ENCODE results near the gene FKBP1B. TPM values are rescaled to one million over a fixed set of nuclear protein-coding genes. Genes with fewer than 3 reads are reported as not detected.

Gene FKBP1B
- total RNA-seq, 1 experiment from 2014 or later, result 11.8 TPM

DNA sequence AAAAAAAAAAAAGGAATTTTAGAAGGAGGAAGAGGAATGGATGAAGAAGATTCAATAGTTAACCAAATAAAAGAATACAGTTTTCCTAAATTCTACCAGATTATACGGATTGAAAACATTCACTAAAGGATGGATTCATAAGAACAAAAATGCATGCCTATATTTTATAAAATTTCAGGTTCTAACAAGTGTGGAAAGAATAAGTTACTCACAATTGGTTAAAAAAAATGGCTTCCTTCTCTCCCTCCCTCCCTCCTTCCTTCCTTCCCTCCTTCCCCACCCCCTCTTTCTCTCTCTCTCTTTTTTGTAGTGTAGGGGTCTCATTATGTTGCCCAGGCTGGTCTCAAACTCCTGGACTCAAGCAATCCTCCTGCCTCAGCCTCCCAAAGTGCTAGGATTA lies 36.7 kb downstream of the FKBP1B start:
- Histone ChIP-seq H3K9me2 (ENCODE audit: insufficient read depth) (no peaks in the 10 kb centered on the region), H3K4me1 (ENCODE audit: control insufficient read depth in 1 of 2, insufficient read depth in 2 of 2, low read length in 2 of 2) (peaks cover 11 to 20% of the 10 kb centered on the region in 2 experiments), H3K4me2 (ENCODE audit: low read length) (no peak overlapping the region), H3K27ac (ENCODE audit: low read depth, low read length) (no peak overlapping the region), H3K36me3 (ENCODE audit: control insufficient read depth in 1 of 2, insufficient read depth in 2 of 2, low read length in 2 of 2) (no peaks in the 10 kb centered on the region; a peak in 1 of 4 replicates), H4K20me1 (ENCODE audit: insufficient read depth) (no peaks in the 10 kb centered on the region), H3K9me3 (ENCODE audit: control insufficient read depth in 1 of 2, insufficient read depth in 1 of 2, low read depth in 1 of 2, low read length in 2 of 2) (no peaks in the 10 kb centered on the region), H3K27me3 (ENCODE audit: insufficient read depth, low read length) (no peaks in the 10 kb centered on the region), H3K4me3 (replicated peaks in 1 of 2; ENCODE audit: low read depth in 1 of 2, low read length in 2 of 2) (no peak overlapping the region), H3K9ac (ENCODE audit: low read length) (no peak overlapping the region), H2AFZ (ENCODE audit: low read depth, low read length, poor library complexity, severe bottlenecking) (no peak overlapping the region), H3K79me2 (ENCODE audit: insufficient read depth, low read length) (no peaks in the 10 kb centered on the region)
- no peak for ATAC-seq
- intact Hi-C loops (cut with micrococcal nuclease), result no loop called here
- ChIA-PET CTCF (no interaction called here), RAD21 (ENCODE audit: low non-redundant PET in 1 of 2, low total read pairs in 2 of 2, uncharacterized antibody in 2 of 2, unreplicated experiment in 2 of 2) (interaction anchor here in 1 of 2 experiments (0.7 kb wide), 1 partner anchor 19 kb away, joined by 8 read pairs; no protein-coding TSS in a partner anchor), POLR2A (no interaction called here)
- DNase-seq (ENCODE audit: low read depth, low spot score), result no peak
- TF ChIP-seq POLR2AphosphoS5 (IDR thresholded peaks at IDR 0.05; ENCODE audit: low read depth, low read length), result no peak
- no peak for TF ChIP-seq SP1 (IDR thresholded peaks at IDR 0.05; ENCODE audit: low read depth)
- no peak for TF ChIP-seq ATF3 (IDR thresholded peaks at IDR 0.05)
- TF ChIP-seq ZNF274 (IDR thresholded peaks at IDR 0.05; ENCODE audit: low read depth, low read length), result no peak
- TF ChIP-seq SIN3A (IDR thresholded peaks at IDR 0.05; ENCODE audit: low read depth), result no peak
- TF ChIP-seq TCF7L2 (IDR thresholded peaks at IDR 0.05; ENCODE audit: borderline replicate concordance, extremely low read depth, insufficient read depth, insufficient read length), result no peak
- TF ChIP-seq CEBPB (IDR thresholded peaks at IDR 0.05; ENCODE audit: low read depth), result no peak
- TF ChIP-seq POLR2A (IDR thresholded peaks at IDR 0.05; ENCODE audit: borderline replicate concordance, extremely low read depth, insufficient read depth, insufficient read length), result no peak
- no peak for TF ChIP-seq ELF1 (IDR thresholded peaks at IDR 0.05; ENCODE audit: borderline replicate concordance, low read depth)
- TF ChIP-seq YY1 (IDR thresholded peaks at IDR 0.05; ENCODE audit: extremely low read depth, insufficient replicate concordance, low read depth, low read length), result no peak
- no TSS peak for BruUV-seq (replicated peaks)

GRCh38 chr2:24087032-24087431 lies 37.5 kb downstream of the FKBP1B start:
- no TSS peak for BruUV-seq (replicated peaks)
- Histone ChIP-seq H3K27me3 (ENCODE audit: insufficient read depth, low read length) (no peaks in the 10 kb centered on the region), H3K27ac (ENCODE audit: low read depth, low read length) (no peak overlapping the region), H4K20me1 (ENCODE audit: insufficient read depth) (no peaks in the 10 kb centered on the region), H2AFZ (ENCODE audit: low read depth, low read length, poor library complexity, severe bottlenecking) (no peak overlapping the region), H3K9me2 (ENCODE audit: insufficient read depth) (no peaks in the 10 kb centered on the region), H3K9ac (ENCODE audit: low read length) (no peak overlapping the region), H3K36me3 (ENCODE audit: control insufficient read depth in 1 of 2, insufficient read depth in 2 of 2, low read length in 2 of 2) (no peaks in the 10 kb centered on the region; a peak in 1 of 4 replicates), H3K4me1 (ENCODE audit: control insufficient read depth in 1 of 2, insufficient read depth in 2 of 2, low read length in 2 of 2) (peaks cover 11 to 20% of the 10 kb centered on the region in 2 experiments), H3K79me2 (ENCODE audit: insufficient read depth, low read length) (no peaks in the 10 kb centered on the region), H3K9me3 (ENCODE audit: control insufficient read depth in 1 of 2, insufficient read depth in 1 of 2, low read depth in 1 of 2, low read length in 2 of 2) (no peaks in the 10 kb centered on the region), H3K4me2 (ENCODE audit: low read length) (no peak overlapping the region), H3K4me3 (replicated peaks in 1 of 2; ENCODE audit: low read depth in 1 of 2, low read length in 2 of 2) (no peak overlapping the region)
- ChIA-PET CTCF (no interaction called here), RAD21 (ENCODE audit: low non-redundant PET in 1 of 2, low total read pairs in 2 of 2, uncharacterized antibody in 2 of 2, unreplicated experiment in 2 of 2) (interaction anchor here in 1 of 2 experiments (0.7 kb wide), 1 partner anchor 18 kb away, joined by 8 read pairs; no protein-coding TSS in a partner anchor), POLR2A (no interaction called here)
- ATAC-seq (no peak), DNase-seq (ENCODE audit: low read depth, low spot score) (no peak)
- intact Hi-C loops (cut with micrococcal nuclease), result no loop called here
- no peak for TF ChIP-seq CTCF (IDR thresholded peaks at IDR 0.05 in 2 of 3, conservative IDR thresholded peaks at IDR 0.05 in 1 of 3; ENCODE audit: borderline replicate concordance in 1 of 3, insufficient read depth in 1 of 3, low read depth in 2 of 3, low read length in 2 of 3)
- TF ChIP-seq MAX (IDR thresholded peaks at IDR 0.05), result no peak
- TF ChIP-seq ATF3 (IDR thresholded peaks at IDR 0.05), result no peak
